HepG2 (cell line): Measurements from ENCODE around the gene MRPL51. TPM values are rescaled to one million over a fixed set of nuclear protein-coding genes. Genes with fewer than 3 reads are reported as not detected.

ENCODE experiments used
- AGO2 ChIP-seq: fragments of 200-400 bp; formaldehyde crosslinking; optimal IDR thresholded peaks from 2 replicates; pipeline ENCODE3; 2017; ENCODE audit warnings: mild to moderate bottlenecking, low read depth, low read length, moderate library complexity
- BRF2 ChIP-seq: sonication (generic); formaldehyde crosslinking; IDR thresholded peaks from 2 replicates; pipeline ENCODE4 v1.8.1; 2022; ENCODE audit warnings: mild to moderate bottlenecking, missing genetic modification reagents
- CBFB ChIP-seq: sonication (generic); formaldehyde crosslinking; IDR thresholded peaks from 2 replicates; pipeline ENCODE4 v1.4.0; 2020; ENCODE audit warnings: missing genetic modification reagents
- CHD2 ChIP-seq: IDR thresholded peaks from 2 replicates; pipeline ENCODE4 v1.6.1; 2011; ENCODE audit warnings: low read depth, low read length, improper control_type of control experiment
- DNMT3B ChIP-seq: conservative IDR thresholded peaks from 2 replicates; pipeline ENCODE4 v1.6.1; 2016; ENCODE audit warnings: missing biosample characterization, control low read depth
- ESRRA ChIP-seq: sonication (generic); formaldehyde crosslinking; IDR thresholded peaks from 2 replicates; pipeline ENCODE4 v1.5.1; 2020; ENCODE audit warnings: mild to moderate bottlenecking, low read depth, missing genetic modification reagents
- HINFP ChIP-seq: sonication (generic); formaldehyde crosslinking; IDR thresholded peaks from 2 replicates; pipeline ENCODE4 v1.4.0; 2020; ENCODE audit warnings: low read depth, mild to moderate bottlenecking, missing genetic modification reagents
- MAFF ChIP-seq: IDR thresholded peaks from 2 replicates; pipeline ENCODE4 v1.6.1; 2011; ENCODE audit warnings: low read depth, low read length, improper control_type of control experiment
- MLX ChIP-seq: IDR thresholded peaks from 2 replicates; pipeline ENCODE4 v1.6.1; 2016
- NFE2L2 ChIP-seq: fragments of 150-350 bp; IDR thresholded peaks from 2 replicates; pipeline ENCODE4 v1.6.1; 2014; ENCODE audit warnings: low read length
- SRY ChIP-seq: sonication (generic); formaldehyde crosslinking; IDR thresholded peaks from 2 replicates; pipeline ENCODE4 v1.8.0; 2022; ENCODE audit warnings: mild to moderate bottlenecking, missing genetic modification reagents
- TCF7L2 ChIP-seq: IDR thresholded peaks from 2 replicates; pipeline ENCODE4 v1.6.1; 2011; ENCODE audit warnings: mild to moderate bottlenecking, low read depth, low read length, moderate library complexity
- THAP9 ChIP-seq: sonication (generic); formaldehyde crosslinking; IDR thresholded peaks from 2 replicates; pipeline ENCODE4; 2020; ENCODE audit warnings: missing genetic modification reagents, mild to moderate bottlenecking, borderline replicate concordance
- ZBTB25 ChIP-seq: IDR thresholded peaks from 2 replicates; pipeline ENCODE4 v1.6.1; 2018; ENCODE audit warnings: missing genetic modification reagents
- ZNF232 ChIP-seq: sonication (generic); formaldehyde crosslinking; IDR thresholded peaks from 2 replicates; pipeline ENCODE4 v1.4.0; 2020; ENCODE audit warnings: missing genetic modification reagents, borderline replicate concordance
- ZNF253 ChIP-seq: sonication (generic); formaldehyde crosslinking; IDR thresholded peaks from 2 replicates; pipeline ENCODE4 v1.8.0; 2022; ENCODE audit warnings: mild to moderate bottlenecking, missing genetic modification reagents, borderline replicate concordance
- ZNF362 ChIP-seq: sonication (generic); formaldehyde crosslinking; IDR thresholded peaks from 2 replicates; pipeline ENCODE4 v1.4.0; 2020; ENCODE audit warnings: missing genetic modification reagents, mild to moderate bottlenecking, borderline replicate concordance
- ZNF549 ChIP-seq: sonication (generic); formaldehyde crosslinking; IDR thresholded peaks from 2 replicates; pipeline ENCODE4 v1.5.0; 2020; ENCODE audit warnings: missing genetic modification reagents
- ZNF709 ChIP-seq: sonication (generic); formaldehyde crosslinking; IDR thresholded peaks from 2 replicates; pipeline ENCODE4 v1.5.0; 2020; ENCODE audit warnings: mild to moderate bottlenecking, missing genetic modification reagents
- polyA plus RNA-seq, 8 experiments: library from polyadenylated mRNA; depleted of rRNA in 3 of 8; stranded (reverse) in 7 of 8; unstranded in 1 of 8; fragments of >200 nt; fragmentation: Illumina TruSeq in 4 of 8; extraction: Trizol in 4 of 8; gene quantifications; 2 replicates each; pipeline versions ENCODE4 v1.2.1 to v1.2.3, GENCODE V29; 2011 to 2016; ENCODE audit warnings: low read depth in 4 of 8, missing spikeins in 1 of 8, mixed read lengths in 1 of 8; ENCODE audit not compliant: insufficient read depth in 1 of 8
- total RNA-seq, 5 experiments: library from RNA; depleted of rRNA; stranded (reverse); fragments of >200 nt; fragmentation: Illumina TruSeq; extraction: Trizol; gene quantifications; 2 replicates each; pipeline ENCODE4 v1.2.3, GENCODE V29; 2016; ENCODE audit warnings: low read depth in 1 of 5

The MRPL51 gene
- total and polyA plus RNA-seq, 2 of the 13 experiments (the other 11 are each of a cell fraction or from before 2014, with no cell fraction given), result 64.8 to 278 TPM

GRCh38 chr12:6532051-6532926 lies 39.2 kb upstream of the MRPL51 start (continued):
- no peak; the same call in 1 of the 2 replicates for TF ChIP-seq ZNF362 (CRISPR knock-in tag)
- no peak for TF ChIP-seq CHD2
- peak; percentile 45; the same call in 1 of the 2 replicates for TF ChIP-seq ESRRA (CRISPR knock-in tag)
- peak; percentile 36; the same call in 1 of the 2 replicates for TF ChIP-seq ZBTB25 (CRISPR knock-in tag)
- no peak for TF ChIP-seq DNMT3B
- TF ChIP-seq ZNF549, result peak; percentile 97
- TF ChIP-seq SRY (CRISPR knock-in tag), result no peak; the same call in 1 of the 2 replicates
- no peak for TF ChIP-seq TCF7L2
- peak; percentile 40; the same call in 1 of the 2 replicates for TF ChIP-seq MLX
- no peak for TF ChIP-seq CBFB
- TF ChIP-seq AGO2, result peak; percentile 85
- peak; percentile 57; the same call in 1 of the 2 replicates for TF ChIP-seq ZNF232
- peak; percentile 27; the same call in 1 of the 2 replicates for TF ChIP-seq ZNF709 (CRISPR knock-in tag)
- peak; percentile 25; the same call in 1 of the 2 replicates for TF ChIP-seq MAFF
- 0 out of 2 replicates have a peak, but pooled peaks have one; percentile 46 for TF ChIP-seq BRF2
- peak; percentile 43; the same call in 1 of the 2 replicates for TF ChIP-seq THAP9
- TF ChIP-seq ZNF253 (CRISPR knock-in tag), result no peak
- peak; percentile 45; the same call in 1 of the 2 replicates for TF ChIP-seq NFE2L2
- no peak for TF ChIP-seq HINFP (CRISPR knock-in tag)
